ENCODE data around the gene ASPN.

ASPN gene

GRCh38 chr9:92492781-92493401 is 10.6 kb upstream of the ASPN start:
- DNase-seq (ENCODE audit: low read depth), result no peak
- no peak overlapping the region for H3K4me3 ChIP-seq (ENCODE audit: control insufficient read depth, low read depth, low read length)
- no peak for TF ChIP-seq CTCF (IDR thresholded peaks at IDR 0.05; ENCODE audit: control insufficient read depth, insufficient read depth, low read depth, low read length, missing control alignments)

- H3K4me3 ChIP-seq (ENCODE audit: control insufficient read depth, low read depth, low read length), result no peak overlapping the region
- no peak for DNase-seq (ENCODE audit: low read depth)
- no peak for TF ChIP-seq CTCF (IDR thresholded peaks at IDR 0.05; ENCODE audit: control insufficient read depth, insufficient read depth, low read depth, low read length, missing control alignments)
Observed at GRCh38 chr9:92488681-92489550, 6.6 kb upstream of the ASPN start.

- DNase-seq (ENCODE audit: low read depth), result no peak
- no peak for TF ChIP-seq CTCF (IDR thresholded peaks at IDR 0.05; ENCODE audit: control insufficient read depth, insufficient read depth, low read depth, low read length, missing control alignments)
- no peak overlapping the region for H3K4me3 ChIP-seq (ENCODE audit: control insufficient read depth, low read depth, low read length)
Observed at GRCh38 chr9:92486371-92486770, 4.1 kb upstream of the ASPN start.

GRCh38 chr9:92484563-92484962 is 2.3 kb upstream of the ASPN start:
- DNase-seq (ENCODE audit: low read depth), result no peak

GRCh38 chr9:92483627-92484545 is 1.6 kb upstream of the ASPN start:
- no peak for DNase-seq (ENCODE audit: low read depth)
- no peak for TF ChIP-seq CTCF (IDR thresholded peaks at IDR 0.05; ENCODE audit: control insufficient read depth, insufficient read depth, low read depth, low read length, missing control alignments)
- no peak overlapping the region for H3K4me3 ChIP-seq (ENCODE audit: control insufficient read depth, low read depth, low read length)

More at GRCh38 chr9:92484563-92484962, 2.3 kb upstream of the ASPN start:
- H3K4me3 ChIP-seq (ENCODE audit: control insufficient read depth, low read depth, low read length), result no peak overlapping the region
- no peak for TF ChIP-seq CTCF (IDR thresholded peaks at IDR 0.05; ENCODE audit: control insufficient read depth, insufficient read depth, low read depth, low read length, missing control alignments)

- DNase-seq (ENCODE audit: low read depth), result no peak
- no peak overlapping the region for H3K4me3 ChIP-seq (ENCODE audit: control insufficient read depth, low read depth, low read length)
- TF ChIP-seq CTCF (IDR thresholded peaks at IDR 0.05; ENCODE audit: control insufficient read depth, insufficient read depth, low read depth, low read length, missing control alignments), result no peak
Observed at GRCh38 chr9:92482805-92483204, 499 bp upstream of the ASPN start.
